Activated B cell treated with CpG ODN at 0.5 μM for 24 hours (primary cell): ENCODE data around the gene AGAP1. TPM values are rescaled to one million over a fixed set of nuclear protein-coding genes. Genes with fewer than 3 reads are reported as not detected.

Experiments used
- ATAC-seq: fragments of 200-7000 bp; cut with Tn5 transposase; one replicate; pipeline ENCODE4 v1.10.0; 2021; ENCODE audit warnings: low read depth, mild to moderate bottlenecking, moderate library complexity
- CTCF ChIA-PET: fragments of 350-600 bp; sonication (Branson Sonifier 250); formaldehyde crosslinking; loops from one replicate; lab custom pipeline; 2021; ENCODE audit warnings: antibody characterized with exemption; lab: Charles Lee
- POLR2A ChIA-PET: fragments of 350-600 bp; sonication (Branson Sonifier 250); formaldehyde crosslinking; loops from one replicate; lab custom pipeline; 2021; ENCODE audit warnings: antibody characterized with exemption; lab: Charles Lee
- DNase-seq: peaks from one replicate; pipeline ENCODE4 v3.0.0; 2022
- H3K27ac Mint-ChIP-seq: one replicate; pipeline ENCODE4 v1.8.0; 2020; ENCODE audit warnings: mixed read lengths
- H3K27me3 Mint-ChIP-seq: one replicate; pipeline ENCODE4 v1.8.0; 2021; ENCODE audit warnings: mixed read lengths
- H3K36me3 Mint-ChIP-seq: one replicate; pipeline ENCODE4 v1.8.0; 2021; ENCODE audit warnings: low read depth, mixed read lengths
- H3K4me1 Mint-ChIP-seq: one replicate; pipeline ENCODE4 v1.8.0; 2021; ENCODE audit warnings: mixed read lengths
- H3K4me3 Mint-ChIP-seq: one replicate; pipeline ENCODE4 v1.8.0; 2020; ENCODE audit warnings: mild to moderate bottlenecking, mixed read lengths
- H3K9me3 Mint-ChIP-seq: one replicate; pipeline ENCODE4 v1.8.0; 2020; ENCODE audit warnings: mixed read lengths
- intact Hi-C: fragments of 100-400 bp; cut with micrococcal nuclease; formaldehyde crosslinking; loops from one replicate; pipeline ENCODE4 v1.15.1; 2024
- total RNA-seq: library from RNA; stranded (reverse); gene quantifications from 2 replicates; pipeline ENCODE4 v1.2.3, GENCODE V29; 2022
- TF ChIP-seq, protein P1 (sequence below): fragments of 200-600 bp; IDR thresholded peaks from one replicate; pipeline ENCODE4 v1.8.0; 2022; ENCODE audit warnings: antibody characterized with exemption, mild to moderate bottlenecking

The AGAP1 gene
- total RNA-seq, 1 donor from 2014 or later = not detected

DNA sequence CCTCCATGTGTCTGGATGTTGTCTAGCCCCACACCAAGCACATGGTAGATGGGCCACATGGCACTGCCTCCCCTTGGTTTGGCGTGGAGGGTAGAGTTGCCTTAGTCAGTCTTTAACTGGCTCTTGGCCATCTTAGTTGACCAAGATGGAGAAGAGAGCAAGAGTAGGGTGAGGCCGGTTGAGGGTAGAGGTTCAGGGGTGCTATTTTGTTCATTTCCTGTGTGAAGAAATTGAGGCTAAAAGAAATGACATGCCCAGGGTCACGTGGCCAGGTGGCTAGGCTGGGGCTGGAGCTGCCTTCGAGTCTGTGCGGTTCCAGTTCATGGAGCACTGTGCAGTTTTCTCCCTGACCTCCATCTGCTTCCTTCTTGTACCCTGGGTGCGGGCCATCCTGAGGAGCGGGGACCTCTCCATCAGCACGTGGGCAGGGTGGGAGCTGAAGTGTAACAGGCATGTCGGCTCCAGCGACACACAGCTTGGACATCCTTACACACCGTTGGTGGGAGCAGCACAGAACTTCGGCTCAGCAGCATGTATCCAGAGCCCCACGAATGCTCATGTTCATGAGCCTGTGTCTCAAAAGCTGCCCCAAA lies 461.1 kb downstream of the AGAP1 start:
- H3K9me3 Mint-ChIP-seq = no peaks in the 10 kb centered on the region
- no peaks in the 10 kb centered on the region for H3K4me1 Mint-ChIP-seq
- H3K36me3 Mint-ChIP-seq = no peaks in the 10 kb centered on the region
- intact Hi-C loops = no loop called here
- DNase-seq (no peak), ATAC-seq (no peak)
- ChIA-PET POLR2A (no interaction called here), CTCF (no interaction called here)
- TF ChIP-seq, protein P1, sequence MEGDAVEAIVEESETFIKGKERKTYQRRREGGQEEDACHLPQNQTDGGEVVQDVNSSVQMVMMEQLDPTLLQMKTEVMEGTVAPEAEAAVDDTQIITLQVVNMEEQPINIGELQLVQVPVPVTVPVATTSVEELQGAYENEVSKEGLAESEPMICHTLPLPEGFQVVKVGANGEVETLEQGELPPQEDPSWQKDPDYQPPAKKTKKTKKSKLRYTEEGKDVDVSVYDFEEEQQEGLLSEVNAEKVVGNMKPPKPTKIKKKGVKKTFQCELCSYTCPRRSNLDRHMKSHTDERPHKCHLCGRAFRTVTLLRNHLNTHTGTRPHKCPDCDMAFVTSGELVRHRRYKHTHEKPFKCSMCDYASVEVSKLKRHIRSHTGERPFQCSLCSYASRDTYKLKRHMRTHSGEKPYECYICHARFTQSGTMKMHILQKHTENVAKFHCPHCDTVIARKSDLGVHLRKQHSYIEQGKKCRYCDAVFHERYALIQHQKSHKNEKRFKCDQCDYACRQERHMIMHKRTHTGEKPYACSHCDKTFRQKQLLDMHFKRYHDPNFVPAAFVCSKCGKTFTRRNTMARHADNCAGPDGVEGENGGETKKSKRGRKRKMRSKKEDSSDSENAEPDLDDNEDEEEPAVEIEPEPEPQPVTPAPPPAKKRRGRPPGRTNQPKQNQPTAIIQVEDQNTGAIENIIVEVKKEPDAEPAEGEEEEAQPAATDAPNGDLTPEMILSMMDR = no peak
- no peaks in the 10 kb centered on the region for H3K27me3 Mint-ChIP-seq
- no peak overlapping the region for H3K4me3 Mint-ChIP-seq
- H3K27ac Mint-ChIP-seq = no peak overlapping the region

DNA sequence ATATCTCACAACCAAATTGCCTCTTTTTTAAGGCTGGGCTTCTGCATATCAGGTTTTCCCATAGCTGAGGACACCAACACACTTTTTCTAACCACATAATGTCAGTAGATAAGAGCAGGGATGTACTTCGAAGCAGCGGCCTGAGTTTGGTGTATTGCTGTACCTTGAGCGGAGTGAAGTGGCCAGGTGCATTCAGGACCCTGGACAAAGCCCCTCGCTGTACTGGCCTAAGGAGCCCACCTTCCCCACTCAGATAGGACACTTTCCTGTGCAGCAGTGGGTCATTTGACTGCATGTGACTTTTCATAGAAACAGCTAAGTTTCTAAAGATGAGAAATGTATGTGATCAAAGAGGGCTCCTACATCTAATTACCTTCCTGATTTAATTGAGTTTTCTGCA lies 461.8 kb downstream of the AGAP1 start:
- ATAC-seq (no peak), DNase-seq (no peak)
- Mint-ChIP-seq H3K9me3 (no peaks in the 10 kb centered on the region), H3K4me3 (no peak overlapping the region), H3K27ac (no peak overlapping the region), H3K4me1 (no peaks in the 10 kb centered on the region), H3K27me3 (no peaks in the 10 kb centered on the region), H3K36me3 (no peaks in the 10 kb centered on the region)
- CTCF ChIA-PET = no interaction called here
- intact Hi-C loops = no loop called here
- POLR2A ChIA-PET = no interaction called here
- TF ChIP-seq, protein P1 = no peak

DNA sequence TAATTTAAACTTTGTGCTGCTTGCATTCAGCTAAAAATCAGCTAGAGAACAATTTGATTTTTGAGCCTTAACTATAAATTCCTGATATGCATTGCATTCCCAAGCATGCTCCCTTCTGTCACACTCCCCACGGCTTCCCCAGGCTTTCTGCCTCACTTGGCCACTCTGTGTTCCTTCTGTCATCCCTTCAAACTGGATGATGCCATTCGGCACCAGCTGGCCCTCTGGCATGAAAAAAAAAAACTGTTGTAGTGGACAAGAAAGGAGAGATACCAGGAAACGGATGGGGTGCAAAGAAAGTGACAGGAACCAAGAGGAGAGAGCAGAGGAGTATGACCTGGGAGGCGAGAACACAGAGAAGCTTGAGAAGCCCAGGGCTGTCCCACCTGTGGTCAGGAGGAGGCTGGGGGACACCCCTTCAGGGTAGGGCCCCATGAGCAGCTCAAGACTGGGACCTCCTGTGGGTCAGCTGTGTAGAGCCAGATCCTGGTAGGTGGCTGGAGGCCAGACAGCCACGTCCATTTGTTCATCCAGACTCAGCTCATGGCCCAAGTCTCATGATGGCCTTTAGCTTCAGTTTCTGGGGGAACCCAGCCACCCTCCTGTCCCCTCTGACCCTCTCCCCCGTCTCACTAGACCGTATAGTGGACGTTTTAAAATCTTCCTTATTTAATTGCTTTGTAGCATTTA lies 462.6 kb downstream of the AGAP1 start:
- Mint-ChIP-seq H3K27me3 (no peaks in the 10 kb centered on the region), H3K36me3 (no peaks in the 10 kb centered on the region), H3K9me3 (no peaks in the 10 kb centered on the region), H3K4me1 (no peaks in the 10 kb centered on the region), H3K27ac (no peak overlapping the region), H3K4me3 (no peak overlapping the region)
- ATAC-seq (no peak), DNase-seq (no peak)
- TF ChIP-seq, protein P1 = no peak
- POLR2A ChIA-PET = no interaction called here
- intact Hi-C loops = no loop called here
- CTCF ChIA-PET = no interaction called here

DNA sequence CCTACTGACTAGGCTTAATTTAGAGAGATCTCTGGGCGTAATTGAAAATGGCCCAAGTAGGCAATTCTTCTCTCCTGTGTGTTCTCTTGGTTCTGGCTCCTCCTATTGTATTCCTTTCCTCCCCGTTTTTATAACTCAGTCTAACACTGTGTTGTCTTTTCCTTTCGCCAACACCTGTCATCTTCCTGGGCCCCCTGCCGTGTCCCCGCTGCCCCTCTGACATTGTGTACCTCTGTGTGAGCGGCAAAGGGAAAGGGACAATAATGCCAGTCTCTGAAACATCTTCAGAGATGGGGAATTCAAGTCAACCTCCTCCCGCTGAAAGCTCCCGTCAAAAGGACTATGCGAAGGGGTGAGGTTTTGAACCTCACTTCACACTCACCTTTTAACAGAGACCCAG lies 463.4 kb downstream of the AGAP1 start:
- Mint-ChIP-seq H3K27ac (no peak overlapping the region), H3K9me3 (no peaks in the 10 kb centered on the region), H3K4me3 (no peak overlapping the region), H3K4me1 (no peaks in the 10 kb centered on the region), H3K36me3 (no peaks in the 10 kb centered on the region), H3K27me3 (no peaks in the 10 kb centered on the region)
- ATAC-seq (no peak), DNase-seq (no peak)
- intact Hi-C loops = no loop called here
- ChIA-PET POLR2A (no interaction called here), CTCF (no interaction called here)
- TF ChIP-seq, protein P1 = no peak

DNA sequence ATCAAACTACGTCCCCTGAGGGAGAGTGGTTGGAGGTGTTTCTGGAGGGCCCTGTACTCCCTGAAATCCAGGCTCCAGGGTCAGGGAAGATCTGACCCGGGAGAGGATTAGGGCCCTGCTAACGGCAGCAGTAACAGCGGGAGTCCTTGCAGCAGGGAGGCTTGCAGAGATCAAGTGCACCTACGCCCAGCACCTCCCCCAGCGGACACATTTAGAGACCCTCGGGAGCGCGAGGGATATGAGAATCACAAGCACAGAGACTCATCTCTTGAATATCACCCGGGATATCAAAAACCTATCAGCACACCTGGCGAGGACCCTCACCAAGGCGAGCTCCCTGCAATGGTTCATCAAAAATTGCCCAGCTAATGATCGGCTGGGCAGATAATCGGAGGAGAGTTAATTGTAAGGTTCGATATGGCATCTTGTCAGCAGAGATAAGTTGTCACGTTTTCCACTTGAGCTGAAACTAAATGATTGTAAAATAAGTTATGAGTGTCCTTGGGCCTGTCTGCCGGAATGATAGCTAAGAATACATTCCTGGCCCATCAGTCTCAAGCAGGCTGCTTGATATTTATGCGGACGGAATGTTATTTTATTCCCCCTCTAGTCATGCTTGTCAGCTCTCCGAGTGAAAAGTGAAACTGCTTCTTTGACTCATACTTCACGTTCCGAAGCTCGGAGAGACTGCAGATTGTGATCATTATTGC lies 464.5 kb downstream of the AGAP1 start:
- ChIA-PET POLR2A (no interaction called here), CTCF (no interaction called here)
- Mint-ChIP-seq H3K9me3 (no peaks in the 10 kb centered on the region), H3K4me1 (no peaks in the 10 kb centered on the region), H3K27ac (no peak overlapping the region), H3K36me3 (no peaks in the 10 kb centered on the region), H3K4me3 (no peak overlapping the region), H3K27me3 (no peaks in the 10 kb centered on the region)
- intact Hi-C loops = no loop called here
- ATAC-seq (no peak), DNase-seq (no peak)
- TF ChIP-seq, protein P1 = no peak
